ENCODE measurements around the gene MLIP.

The MLIP gene

GRCh38 chr6:54097753-54098152 is 13.5 kb upstream of the MLIP start:
- Histone ChIP-seq H3K79me2 (ENCODE audit: insufficient read depth, low read length) (no peaks in the 10 kb centered on the region), H3K9me2 (ENCODE audit: low read depth, low read length) (no peaks in the 10 kb centered on the region), H2AFZ (ENCODE audit: low read length) (no peak overlapping the region), H3F3A (ENCODE audit: insufficient read depth, low read length) (no peaks in the 10 kb centered on the region), H3K9me3 (ENCODE audit: low read length) (no peaks in the 10 kb centered on the region), H3K27me3 (ENCODE audit: insufficient read depth, low read length) (no peaks in the 10 kb centered on the region), H4K20me1 (ENCODE audit: insufficient read depth, low read length) (no peaks in the 10 kb centered on the region), H3K9ac (ENCODE audit: low read length) (no peak overlapping the region), H3K4me1 (ENCODE audit: insufficient read depth, low read length, severe bottlenecking) (no peaks in the 10 kb centered on the region), H3K4me3 (ENCODE audit: low read depth, low read length, poor library complexity, severe bottlenecking) (no peak overlapping the region), H3K4me2 (ENCODE audit: low read length) (no peak overlapping the region), H3K36me3 (ENCODE audit: insufficient read depth, low read length) (no peaks in the 10 kb centered on the region), H3K27ac (ENCODE audit: low read depth, low read length, poor library complexity, severe bottlenecking) (no peak overlapping the region)
- TF ChIP-seq EZH2 (IDR thresholded peaks at IDR 0.05; ENCODE audit: borderline replicate concordance, low read length): no peak
- TF ChIP-seq, protein P1, sequence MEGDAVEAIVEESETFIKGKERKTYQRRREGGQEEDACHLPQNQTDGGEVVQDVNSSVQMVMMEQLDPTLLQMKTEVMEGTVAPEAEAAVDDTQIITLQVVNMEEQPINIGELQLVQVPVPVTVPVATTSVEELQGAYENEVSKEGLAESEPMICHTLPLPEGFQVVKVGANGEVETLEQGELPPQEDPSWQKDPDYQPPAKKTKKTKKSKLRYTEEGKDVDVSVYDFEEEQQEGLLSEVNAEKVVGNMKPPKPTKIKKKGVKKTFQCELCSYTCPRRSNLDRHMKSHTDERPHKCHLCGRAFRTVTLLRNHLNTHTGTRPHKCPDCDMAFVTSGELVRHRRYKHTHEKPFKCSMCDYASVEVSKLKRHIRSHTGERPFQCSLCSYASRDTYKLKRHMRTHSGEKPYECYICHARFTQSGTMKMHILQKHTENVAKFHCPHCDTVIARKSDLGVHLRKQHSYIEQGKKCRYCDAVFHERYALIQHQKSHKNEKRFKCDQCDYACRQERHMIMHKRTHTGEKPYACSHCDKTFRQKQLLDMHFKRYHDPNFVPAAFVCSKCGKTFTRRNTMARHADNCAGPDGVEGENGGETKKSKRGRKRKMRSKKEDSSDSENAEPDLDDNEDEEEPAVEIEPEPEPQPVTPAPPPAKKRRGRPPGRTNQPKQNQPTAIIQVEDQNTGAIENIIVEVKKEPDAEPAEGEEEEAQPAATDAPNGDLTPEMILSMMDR (IDR thresholded peaks at IDR 0.05; ENCODE audit: low read length): no peak

GRCh38 chr6:54098450-54099044 is 12.7 kb upstream of the MLIP start:
- Histone ChIP-seq H3K4me2 (ENCODE audit: low read length) (no peak overlapping the region), H3K9me3 (ENCODE audit: low read length) (no peaks in the 10 kb centered on the region), H3K79me2 (ENCODE audit: insufficient read depth, low read length) (no peaks in the 10 kb centered on the region), H3K27me3 (ENCODE audit: insufficient read depth, low read length) (no peaks in the 10 kb centered on the region), H3K4me1 (ENCODE audit: insufficient read depth, low read length, severe bottlenecking) (no peaks in the 10 kb centered on the region), H3K4me3 (ENCODE audit: low read depth, low read length, poor library complexity, severe bottlenecking) (no peak overlapping the region), H3K27ac (ENCODE audit: low read depth, low read length, poor library complexity, severe bottlenecking) (no peak overlapping the region), H3F3A (ENCODE audit: insufficient read depth, low read length) (no peaks in the 10 kb centered on the region), H3K9ac (ENCODE audit: low read length) (no peak overlapping the region), H3K36me3 (ENCODE audit: insufficient read depth, low read length) (no peaks in the 10 kb centered on the region), H2AFZ (ENCODE audit: low read length) (no peak overlapping the region), H3K9me2 (ENCODE audit: low read depth, low read length) (no peaks in the 10 kb centered on the region), H4K20me1 (ENCODE audit: insufficient read depth, low read length) (no peaks in the 10 kb centered on the region)
- TF ChIP-seq EZH2 (IDR thresholded peaks at IDR 0.05; ENCODE audit: borderline replicate concordance, low read length): no peak
- TF ChIP-seq, protein P1 (IDR thresholded peaks at IDR 0.05; ENCODE audit: low read length): no peak

- Histone ChIP-seq H3K27me3 (ENCODE audit: insufficient read depth, low read length) (no peaks in the 10 kb centered on the region), H3K4me1 (ENCODE audit: insufficient read depth, low read length, severe bottlenecking) (no peaks in the 10 kb centered on the region)
Measured at GRCh38 chr6:54099225-54099624, 12.0 kb upstream of the MLIP start.

More at GRCh38 chr6:54099225-54099624, 12.0 kb upstream of the MLIP start:
- H3K27ac ChIP-seq (ENCODE audit: low read depth, low read length, poor library complexity, severe bottlenecking): no peak overlapping the region
- H3F3A ChIP-seq (ENCODE audit: insufficient read depth, low read length): no peaks in the 10 kb centered on the region
- H3K9ac ChIP-seq (ENCODE audit: low read length): no peak overlapping the region
- H4K20me1 ChIP-seq (ENCODE audit: insufficient read depth, low read length): no peaks in the 10 kb centered on the region
- no peak for TF ChIP-seq EZH2 (IDR thresholded peaks at IDR 0.05; ENCODE audit: borderline replicate concordance, low read length)
- TF ChIP-seq, protein P1 (IDR thresholded peaks at IDR 0.05; ENCODE audit: low read length): no peak
- H3K36me3 ChIP-seq (ENCODE audit: insufficient read depth, low read length): no peaks in the 10 kb centered on the region
- no peaks in the 10 kb centered on the region for H3K9me2 ChIP-seq (ENCODE audit: low read depth, low read length)
- no peak overlapping the region for H3K4me2 ChIP-seq (ENCODE audit: low read length)
- H3K9me3 ChIP-seq (ENCODE audit: low read length): no peaks in the 10 kb centered on the region
- no peak overlapping the region for H3K4me3 ChIP-seq (ENCODE audit: low read depth, low read length, poor library complexity, severe bottlenecking)
- H3K79me2 ChIP-seq (ENCODE audit: insufficient read depth, low read length): no peaks in the 10 kb centered on the region
- no peak overlapping the region for H2AFZ ChIP-seq (ENCODE audit: low read length)
